HepG2 (cell line): Measurements from ENCODE around the gene ABHD17A. TPM values are rescaled to one million over a fixed set of nuclear protein-coding genes. Genes with fewer than 3 reads are reported as not detected.

Experiments used
- CENPX ChIP-seq: sonication (generic); formaldehyde crosslinking; IDR thresholded peaks from 2 replicates; pipeline ENCODE4 v1.9.0; 2021; ENCODE audit warnings: mild to moderate bottlenecking, missing genetic modification reagents, moderate library complexity
- DRAP1 ChIP-seq: IDR thresholded peaks from 2 replicates; pipeline ENCODE4 v1.6.1; 2016; ENCODE audit warnings: missing genetic modification reagents, missing compliant biosample characterization
- EP300 ChIP-seq, 3 experiments: sonication (generic) in 1 of 3; formaldehyde crosslinking in 1 of 3; IDR thresholded peaks; 2 replicates each; pipeline versions ENCODE4 v1.5.1 to v1.6.1; 2011 to 2020; ENCODE audit warnings: low read depth in 2 of 3, low read length in 2 of 3, borderline replicate concordance in 1 of 3, improper control_type of control experiment in 1 of 3, mild to moderate bottlenecking in 1 of 3, missing genetic modification reagents in 1 of 3, moderate library complexity in 1 of 3
- MED13 ChIP-seq: sonication (generic); formaldehyde crosslinking; IDR thresholded peaks from 2 replicates; pipeline ENCODE4 v1.5.0; 2020; ENCODE audit warnings: missing genetic modification reagents
- NCOA2 ChIP-seq: sonication (generic); formaldehyde crosslinking; IDR thresholded peaks from 2 replicates; pipeline ENCODE4 v1.8.0; 2022; ENCODE audit warnings: inconsistent platforms
- RBAK ChIP-seq: sonication (generic); formaldehyde crosslinking; IDR thresholded peaks from 2 replicates; pipeline ENCODE4 v1.5.1; 2020; ENCODE audit warnings: mild to moderate bottlenecking, missing genetic modification reagents
- SMAD1 ChIP-seq: sonication (generic); formaldehyde crosslinking; IDR thresholded peaks from 2 replicates; pipeline ENCODE4 v1.4.0; 2020; ENCODE audit warnings: missing genetic modification reagents, low read depth, mild to moderate bottlenecking, borderline replicate concordance
- SMAD3 ChIP-seq: sonication (generic); formaldehyde crosslinking; IDR thresholded peaks from 2 replicates; pipeline ENCODE4 v1.4.0; 2020; ENCODE audit warnings: missing genetic modification reagents
- U2AF2 ChIP-seq: fragments of 200-400 bp; formaldehyde crosslinking; IDR thresholded peaks from 2 replicates; pipeline ENCODE4 v1.6.1; 2017; ENCODE audit warnings: low read depth, mild to moderate bottlenecking, low read length
- ZBTB1 ChIP-seq: sonication (generic); formaldehyde crosslinking; IDR thresholded peaks from 2 replicates; pipeline ENCODE4 v1.4.0; 2020; ENCODE audit warnings: missing genetic modification reagents, borderline replicate concordance
- ZBTB4 ChIP-seq: sonication (generic); formaldehyde crosslinking; IDR thresholded peaks from 2 replicates; pipeline ENCODE4 v1.4.0; 2020; ENCODE audit warnings: missing genetic modification reagents, mild to moderate bottlenecking, borderline replicate concordance
- ZNF607 ChIP-seq: sonication (generic); formaldehyde crosslinking; IDR thresholded peaks from 2 replicates; pipeline ENCODE4 v1.5.1; 2020; ENCODE audit warnings: missing genetic modification reagents, mild to moderate bottlenecking, borderline replicate concordance
- polyA plus RNA-seq, 8 experiments: library from polyadenylated mRNA; depleted of rRNA in 3 of 8; stranded (reverse) in 7 of 8; unstranded in 1 of 8; fragments of >200 nt; fragmentation: Illumina TruSeq in 4 of 8; extraction: Trizol in 4 of 8; gene quantifications; 2 replicates each; pipeline versions ENCODE4 v1.2.1 to v1.2.3, GENCODE V29; 2011 to 2016; ENCODE audit warnings: low read depth in 4 of 8, missing spikeins in 1 of 8, mixed read lengths in 1 of 8; ENCODE audit not compliant: insufficient read depth in 1 of 8
- total RNA-seq, 5 experiments: library from RNA; depleted of rRNA; stranded (reverse); fragments of >200 nt; fragmentation: Illumina TruSeq; extraction: Trizol; gene quantifications; 2 replicates each; pipeline ENCODE4 v1.2.3, GENCODE V29; 2016; ENCODE audit warnings: low read depth in 1 of 5
- TF ChIP-seq, protein P1 (sequence below), 2 experiments: fragments of 450-650 bp in 1 of 2; sonication (generic) in 1 of 2; formaldehyde crosslinking in 1 of 2; IDR thresholded peaks; 2 replicates each; pipeline versions ENCODE4 v1.6.1 to v1.8.0; 2016 to 2022; ENCODE audit warnings: antibody characterized with exemption in 1 of 2, mild to moderate bottlenecking in 1 of 2, missing genetic modification reagents in 1 of 2
- TF ChIP-seq, protein P2 (sequence below): sonication (generic); formaldehyde crosslinking; IDR thresholded peaks from 2 replicates; pipeline ENCODE4 v1.4.0; 2020; ENCODE audit warnings: missing genetic modification reagents; ENCODE audit errors: not compliant biosample characterization

The ABHD17A gene
- total and polyA plus RNA-seq, 2 of the 13 experiments (the other 11 are each of a cell fraction or from before 2014, with no cell fraction given): 27.7 to 40.8 TPM

- TF ChIP-seq, protein P1, sequence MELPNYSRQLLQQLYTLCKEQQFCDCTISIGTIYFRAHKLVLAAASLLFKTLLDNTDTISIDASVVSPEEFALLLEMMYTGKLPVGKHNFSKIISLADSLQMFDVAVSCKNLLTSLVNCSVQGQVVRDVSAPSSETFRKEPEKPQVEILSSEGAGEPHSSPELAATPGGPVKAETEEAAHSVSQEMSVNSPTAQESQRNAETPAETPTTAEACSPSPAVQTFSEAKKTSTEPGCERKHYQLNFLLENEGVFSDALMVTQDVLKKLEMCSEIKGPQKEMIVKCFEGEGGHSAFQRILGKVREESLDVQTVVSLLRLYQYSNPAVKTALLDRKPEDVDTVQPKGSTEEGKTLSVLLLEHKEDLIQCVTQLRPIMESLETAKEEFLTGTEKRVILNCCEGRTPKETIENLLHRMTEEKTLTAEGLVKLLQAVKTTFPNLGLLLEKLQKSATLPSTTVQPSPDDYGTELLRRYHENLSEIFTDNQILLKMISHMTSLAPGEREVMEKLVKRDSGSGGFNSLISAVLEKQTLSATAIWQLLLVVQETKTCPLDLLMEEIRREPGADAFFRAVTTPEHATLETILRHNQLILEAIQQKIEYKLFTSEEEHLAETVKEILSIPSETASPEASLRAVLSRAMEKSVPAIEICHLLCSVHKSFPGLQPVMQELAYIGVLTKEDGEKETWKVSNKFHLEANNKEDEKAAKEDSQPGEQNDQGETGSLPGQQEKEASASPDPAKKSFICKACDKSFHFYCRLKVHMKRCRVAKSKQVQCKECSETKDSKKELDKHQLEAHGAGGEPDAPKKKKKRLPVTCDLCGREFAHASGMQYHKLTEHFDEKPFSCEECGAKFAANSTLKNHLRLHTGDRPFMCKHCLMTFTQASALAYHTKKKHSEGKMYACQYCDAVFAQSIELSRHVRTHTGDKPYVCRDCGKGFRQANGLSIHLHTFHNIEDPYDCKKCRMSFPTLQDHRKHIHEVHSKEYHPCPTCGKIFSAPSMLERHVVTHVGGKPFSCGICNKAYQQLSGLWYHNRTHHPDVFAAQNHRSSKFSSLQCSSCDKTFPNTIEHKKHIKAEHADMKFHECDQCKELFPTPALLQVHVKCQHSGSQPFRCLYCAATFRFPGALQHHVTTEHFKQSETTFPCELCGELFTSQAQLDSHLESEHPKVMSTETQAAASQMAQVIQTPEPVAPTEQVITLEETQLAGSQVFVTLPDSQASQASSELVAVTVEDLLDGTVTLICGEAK (IDR thresholded peaks at IDR 0.05): no peak
- TF ChIP-seq, protein P1 (CRISPR knock-in tag; IDR thresholded peaks at IDR 0.05): no peak
- no peak for TF ChIP-seq MED13 (CRISPR knock-in tag)
- no peak for TF ChIP-seq EP300 (IDR thresholded peaks at IDR 0.05; ENCODE audit: low read depth in 2 of 2, low read length in 2 of 2)
- no peak for TF ChIP-seq EP300 (CRISPR knock-in tag; IDR thresholded peaks at IDR 0.05; ENCODE audit: borderline replicate concordance)
- TF ChIP-seq CENPX (CRISPR knock-in tag): no peak
- TF ChIP-seq, protein P2, sequence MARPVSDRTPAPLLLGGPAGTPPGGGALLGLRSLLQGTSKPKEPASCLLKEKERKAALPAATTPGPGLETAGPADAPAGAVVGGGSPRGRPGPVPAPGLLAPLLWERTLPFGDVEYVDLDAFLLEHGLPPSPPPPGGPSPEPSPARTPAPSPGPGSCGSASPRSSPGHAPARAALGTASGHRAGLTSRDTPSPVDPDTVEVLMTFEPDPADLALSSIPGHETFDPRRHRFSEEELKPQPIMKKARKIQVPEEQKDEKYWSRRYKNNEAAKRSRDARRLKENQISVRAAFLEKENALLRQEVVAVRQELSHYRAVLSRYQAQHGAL: no peak
- no peak for TF ChIP-seq RBAK (CRISPR knock-in tag)
- no peak for TF ChIP-seq DRAP1 (CRISPR knock-in tag)
- no peak for TF ChIP-seq SMAD3 (CRISPR knock-in tag)
- TF ChIP-seq U2AF2: no peak
- no peak; the same call in none of the 2 replicates for TF ChIP-seq ZNF607 (CRISPR knock-in tag)
- no peak for TF ChIP-seq SMAD1 (CRISPR knock-in tag)
- TF ChIP-seq NCOA2: no peak; the same call in 1 of the 2 replicates
- TF ChIP-seq ZBTB4 (CRISPR knock-in tag): peak; percentile 13; the same call in 1 of the 2 replicates
- no peak for TF ChIP-seq ZBTB1
Observed at GRCh38 chr19:1864480-1865171, 20.7 kb downstream of the ABHD17A start (continued).
